Central memory CD8-positive, alpha-beta T cell (primary cell): ENCODE results near the gene NFIA.

Experiments
- ATAC-seq: fragments of 150-1000 bp; cut with Tn5 transposase; replicated peaks from 2 replicates; pipeline ENCODE4 v1.10.0; 2022; ENCODE audit warnings: mild to moderate bottlenecking, moderate FRiP score, moderate number of reproducible peaks; ENCODE audit not compliant: poor library complexity, severe bottlenecking; ENCODE audit errors: extremely low read depth
- DNase-seq, 2 donors: peaks; one replicate each; pipeline ENCODE4 v3.0.0; 2021; ENCODE audit warnings: low spot score in 2 of 2
- H3K27ac Mint-ChIP-seq: one replicate; pipeline ENCODE4 v1.8.0; 2022; ENCODE audit warnings: low read depth, mild to moderate bottlenecking, moderate library complexity, mixed read lengths
- H3K27me3 Mint-ChIP-seq: one replicate; pipeline ENCODE4 v1.8.0; 2022; ENCODE audit warnings: mixed read lengths
- H3K36me3 Mint-ChIP-seq: one replicate; pipeline ENCODE4 v1.8.0; 2022; ENCODE audit warnings: mild to moderate bottlenecking, moderate library complexity, mixed read lengths; ENCODE audit not compliant: insufficient read depth
- H3K4me1 Mint-ChIP-seq: one replicate; pipeline ENCODE4 v1.8.0; 2022; ENCODE audit warnings: mixed read lengths
- H3K4me3 Mint-ChIP-seq: one replicate; pipeline ENCODE4 v1.8.0; 2022; ENCODE audit warnings: mild to moderate bottlenecking, moderate library complexity, mixed read lengths
- H3K9me3 Mint-ChIP-seq: one replicate; pipeline ENCODE4 v1.8.0; 2022; ENCODE audit warnings: mixed read lengths

The NFIA gene

DNA sequence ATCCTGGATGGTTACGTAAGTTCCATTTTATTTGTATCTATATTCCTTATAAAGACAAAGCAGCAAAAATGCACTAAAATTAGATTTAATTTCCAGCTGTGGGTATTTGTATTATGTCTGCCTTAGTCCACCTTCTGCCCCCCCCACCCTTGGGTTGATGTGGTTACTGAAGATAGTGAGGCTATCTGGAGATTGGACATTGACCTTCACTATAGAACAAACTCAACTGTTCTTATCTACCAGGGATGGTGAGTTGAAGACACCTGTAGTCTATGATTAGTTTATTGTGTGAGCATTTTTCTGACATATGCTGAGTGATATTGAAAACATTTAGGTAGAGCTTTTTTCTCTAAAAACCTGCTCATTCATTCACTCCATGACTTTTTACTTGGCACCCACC is 122.2 kb downstream of the NFIA start:
- Mint-ChIP-seq H3K27me3 (no peaks in the 10 kb centered on the region), H3K9me3 (no peaks in the 10 kb centered on the region), H3K27ac (no peak overlapping the region), H3K36me3 (no peaks in the 10 kb centered on the region), H3K4me1 (no peaks in the 10 kb centered on the region), H3K4me3 (no peak overlapping the region)
- no peak for ATAC-seq
- DNase-seq: no peak

DNA sequence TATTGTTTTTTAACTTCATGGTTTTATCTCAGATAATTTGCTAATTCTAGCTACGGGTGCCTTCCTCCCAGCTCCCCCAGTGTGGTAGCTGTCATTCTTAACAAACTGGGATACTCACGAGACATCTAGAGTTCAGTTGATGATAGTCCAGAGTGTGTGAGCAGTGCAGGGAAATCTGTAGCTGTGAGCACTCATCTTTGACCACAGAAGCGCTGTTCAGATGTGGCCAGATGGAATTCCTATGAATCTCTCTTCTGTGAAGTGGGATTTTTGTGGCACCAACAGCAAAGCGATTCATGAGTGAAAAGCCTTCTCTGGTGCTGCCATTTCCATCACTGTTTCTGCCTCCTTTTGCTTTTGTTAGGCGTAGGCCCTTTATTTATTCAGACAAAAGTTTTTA is 125.1 kb downstream of the NFIA start:
- Mint-ChIP-seq H3K27me3 (no peaks in the 10 kb centered on the region), H3K27ac (no peak overlapping the region), H3K4me3 (no peak overlapping the region), H3K36me3 (no peaks in the 10 kb centered on the region), H3K9me3 (no peaks in the 10 kb centered on the region), H3K4me1 (no peaks in the 10 kb centered on the region)
- ATAC-seq (no peak), DNase-seq (no peak)

DNA sequence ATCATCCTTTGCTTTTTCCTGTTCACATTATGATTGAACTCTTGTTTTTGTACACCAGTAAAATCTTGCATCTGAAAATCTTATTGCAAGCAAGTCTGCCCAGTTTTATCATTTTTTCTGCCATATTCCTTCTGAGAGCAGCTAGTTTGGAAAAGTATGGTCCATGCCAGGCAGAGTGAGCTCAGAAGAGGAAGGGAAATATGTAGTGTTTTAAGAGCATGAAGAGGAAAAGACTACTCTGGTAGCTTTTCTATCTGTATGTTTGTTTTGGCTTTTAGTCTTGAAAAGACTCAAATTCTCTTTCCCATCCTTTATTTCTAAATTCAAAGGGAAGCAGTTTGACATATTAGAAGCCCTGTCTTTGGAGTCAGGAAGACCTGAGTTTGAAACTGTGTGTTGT is 125.8 kb downstream of the NFIA start:
- H3K27me3 Mint-ChIP-seq: no peaks in the 10 kb centered on the region
- peaks cover 7% of the 10 kb centered on the region for H3K4me1 Mint-ChIP-seq
- no peak overlapping the region for H3K4me3 Mint-ChIP-seq
- DNase-seq (no peak), ATAC-seq (no peak)
- no peaks in the 10 kb centered on the region for H3K36me3 Mint-ChIP-seq
- no peaks in the 10 kb centered on the region for H3K9me3 Mint-ChIP-seq
- H3K27ac Mint-ChIP-seq: no peak overlapping the region

DNA sequence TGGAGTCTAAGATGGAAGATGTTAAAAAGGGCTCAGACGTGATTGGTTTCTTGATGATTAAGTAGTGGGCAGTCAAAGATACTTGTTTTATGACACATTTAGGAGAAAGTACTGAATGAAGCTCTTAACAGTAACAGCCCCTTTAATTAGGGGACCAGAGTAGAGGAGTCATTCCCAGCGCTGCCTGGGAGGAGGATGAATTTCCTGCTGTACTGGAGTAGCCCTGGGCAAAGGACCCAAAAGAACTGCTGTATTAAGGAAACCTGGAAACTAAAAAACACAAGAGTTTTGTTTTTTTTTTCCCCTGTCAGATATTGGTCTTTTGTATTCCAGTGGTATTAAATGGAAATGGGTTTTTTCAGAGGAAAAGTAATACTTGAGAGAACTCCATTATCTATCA is 126.5 kb downstream of the NFIA start:
- H3K4me3 Mint-ChIP-seq: no peak overlapping the region
- ATAC-seq (no peak), DNase-seq (no peak)
- no peak overlapping the region for H3K27ac Mint-ChIP-seq
- H3K36me3 Mint-ChIP-seq: no peaks in the 10 kb centered on the region
- no peaks in the 10 kb centered on the region for H3K27me3 Mint-ChIP-seq
- H3K9me3 Mint-ChIP-seq: no peaks in the 10 kb centered on the region
- H3K4me1 Mint-ChIP-seq: peaks cover 9% of the 10 kb centered on the region

DNA sequence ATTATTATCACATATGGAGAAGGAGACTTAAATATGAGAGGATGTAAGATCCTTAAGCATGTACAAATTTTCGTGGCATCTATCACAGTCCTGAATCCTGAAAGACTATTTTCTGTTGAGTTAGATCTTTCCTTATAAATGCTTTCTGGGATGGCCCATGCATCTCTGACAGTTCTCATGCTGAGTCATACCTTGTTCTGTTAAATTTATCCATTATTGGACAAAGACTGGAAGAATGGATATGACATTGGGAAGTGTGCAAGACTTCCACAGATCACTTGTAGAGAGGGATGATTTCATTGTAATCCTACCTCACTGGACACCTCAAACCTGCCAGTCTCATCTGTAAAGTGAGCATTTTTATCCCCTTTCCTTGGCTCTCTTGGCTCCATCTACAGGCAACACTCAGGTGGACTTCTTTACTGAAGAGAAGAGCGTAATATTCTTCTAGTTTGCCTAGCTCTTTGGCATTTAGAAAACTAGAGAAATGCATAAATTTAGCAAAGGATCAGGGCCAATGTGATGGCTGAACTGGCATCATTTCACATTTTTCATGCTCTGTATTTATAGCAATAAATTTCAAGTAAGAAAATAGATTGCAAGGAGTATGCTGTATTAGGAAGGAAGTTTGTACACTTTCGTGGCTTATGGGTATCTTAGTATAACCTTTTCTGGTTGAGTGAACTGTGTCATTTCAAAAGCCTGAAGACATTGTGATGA is 128.2 kb downstream of the NFIA start:
- DNase-seq (no peak), ATAC-seq (no peak)
- no peaks in the 10 kb centered on the region for H3K27me3 Mint-ChIP-seq
- H3K27ac Mint-ChIP-seq: no peak overlapping the region
- H3K36me3 Mint-ChIP-seq: no peaks in the 10 kb centered on the region
- peaks cover 9% of the 10 kb centered on the region for H3K4me1 Mint-ChIP-seq
- H3K9me3 Mint-ChIP-seq: no peaks in the 10 kb centered on the region
- no peak overlapping the region for H3K4me3 Mint-ChIP-seq

- no peak overlapping the region for H3K27ac Mint-ChIP-seq
- no peak for DNase-seq
- no peaks in the 10 kb centered on the region for H3K9me3 Mint-ChIP-seq
- H3K4me3 Mint-ChIP-seq: no peak overlapping the region
- H3K4me1 Mint-ChIP-seq: peaks cover 9% of the 10 kb centered on the region
- H3K27me3 Mint-ChIP-seq: no peaks in the 10 kb centered on the region
- no peak for ATAC-seq
- H3K36me3 Mint-ChIP-seq: no peaks in the 10 kb centered on the region
Measured at GRCh38 chr1:61213245-61214011, 131.1 kb downstream of the NFIA start.

DNA sequence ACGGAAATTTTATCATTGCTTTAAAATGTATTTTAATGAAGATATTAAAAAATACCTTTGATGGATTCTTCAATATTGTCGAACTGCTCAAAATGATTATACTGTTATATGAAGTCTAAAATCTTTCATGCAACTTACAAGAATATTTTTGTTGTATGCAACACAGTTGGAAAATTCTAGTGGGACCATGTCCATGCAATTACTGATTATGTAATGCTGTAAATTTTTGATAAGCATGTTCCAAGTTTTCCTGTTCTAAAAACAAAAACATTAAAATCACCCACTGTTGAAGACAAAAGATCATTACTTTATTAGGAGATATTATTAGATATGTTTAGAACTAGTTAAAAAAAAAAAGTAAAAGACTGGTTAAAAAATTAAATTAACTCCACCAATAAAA is 132.8 kb downstream of the NFIA start:
- DNase-seq (no peak), ATAC-seq (no peak)
- H3K27me3 Mint-ChIP-seq: no peaks in the 10 kb centered on the region
- no peak overlapping the region for H3K27ac Mint-ChIP-seq
- peaks cover 9% of the 10 kb centered on the region for H3K4me1 Mint-ChIP-seq
- H3K36me3 Mint-ChIP-seq: no peaks in the 10 kb centered on the region
- H3K9me3 Mint-ChIP-seq: no peaks in the 10 kb centered on the region
- H3K4me3 Mint-ChIP-seq: no peak overlapping the region

DNA sequence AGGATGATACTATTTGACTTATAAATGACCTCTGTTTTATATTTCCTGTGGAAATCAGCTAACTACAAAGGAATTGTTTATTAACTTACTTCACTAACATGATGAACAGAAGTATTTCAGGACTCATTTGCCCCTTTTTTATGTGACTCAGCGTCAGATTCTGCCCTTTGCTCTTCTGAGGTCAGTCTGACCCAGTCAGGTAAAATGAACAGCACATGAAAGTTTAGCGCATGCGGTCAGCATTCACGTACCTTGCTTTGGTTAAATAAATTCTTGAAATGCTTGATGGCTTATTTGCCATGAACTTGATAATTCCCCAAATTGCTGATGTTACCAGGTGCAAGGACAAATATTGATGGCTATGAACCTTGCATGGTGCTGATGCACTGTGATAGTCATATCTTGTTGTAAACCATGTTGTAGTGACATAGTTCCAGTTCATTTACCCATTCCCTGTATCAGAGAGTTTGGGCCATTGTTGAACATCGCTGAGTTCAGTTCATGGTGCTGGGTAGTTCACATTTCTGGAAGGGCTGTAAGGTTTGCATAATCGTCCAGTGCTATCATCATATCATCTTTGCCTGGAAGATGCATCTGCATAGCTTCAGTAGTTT is 133.4 kb downstream of the NFIA start:
- no peak overlapping the region for H3K27ac Mint-ChIP-seq
- peaks cover 9% of the 10 kb centered on the region for H3K4me1 Mint-ChIP-seq
- DNase-seq (no peak), ATAC-seq (no peak)
- no peaks in the 10 kb centered on the region for H3K9me3 Mint-ChIP-seq
- no peaks in the 10 kb centered on the region for H3K27me3 Mint-ChIP-seq
- H3K4me3 Mint-ChIP-seq: no peak overlapping the region
- no peaks in the 10 kb centered on the region for H3K36me3 Mint-ChIP-seq

GRCh38 chr1:61220536-61220935 is 138.2 kb downstream of the NFIA start:
- Mint-ChIP-seq H3K4me3 (no peak overlapping the region), H3K36me3 (no peaks in the 10 kb centered on the region), H3K27me3 (no peaks in the 10 kb centered on the region), H3K4me1 (no peaks in the 10 kb centered on the region), H3K27ac (no peak overlapping the region), H3K9me3 (no peaks in the 10 kb centered on the region)
- ATAC-seq: no peak
- no peak for DNase-seq

GRCh38 chr1:61221642-61222041 is 139.3 kb downstream of the NFIA start:
- Mint-ChIP-seq H3K36me3 (no peaks in the 10 kb centered on the region), H3K27me3 (no peaks in the 10 kb centered on the region), H3K9me3 (no peaks in the 10 kb centered on the region), H3K4me3 (no peak overlapping the region), H3K4me1 (no peaks in the 10 kb centered on the region), H3K27ac (no peak overlapping the region)
- ATAC-seq (no peak), DNase-seq (no peak)

GRCh38 chr1:61222240-61222639 is 139.9 kb downstream of the NFIA start:
- no peak for ATAC-seq
- Mint-ChIP-seq H3K27me3 (no peaks in the 10 kb centered on the region), H3K36me3 (no peaks in the 10 kb centered on the region)

DNA sequence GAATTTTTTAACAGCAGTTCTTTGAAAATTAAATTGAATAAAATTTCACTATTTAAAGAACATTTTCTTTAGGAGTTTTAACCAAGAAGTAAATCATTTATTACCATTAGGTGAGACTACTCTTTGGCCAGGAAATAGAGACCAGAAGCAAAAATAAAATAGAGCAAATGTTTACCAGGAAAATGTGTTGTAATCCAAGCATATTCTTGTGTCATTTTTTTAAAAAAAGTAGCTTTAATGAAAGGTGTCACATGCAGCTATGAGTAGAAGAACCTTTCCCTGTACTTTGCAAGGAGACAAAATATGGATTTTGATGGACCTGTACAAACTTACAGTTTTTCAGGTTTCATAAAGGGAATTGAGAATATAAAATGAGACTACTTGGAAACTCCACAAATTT is 140.8 kb downstream of the NFIA start:
- H3K36me3 Mint-ChIP-seq: no peaks in the 10 kb centered on the region
- ATAC-seq (no peak), DNase-seq (no peak)
- H3K27ac Mint-ChIP-seq: no peak overlapping the region
- H3K4me3 Mint-ChIP-seq: no peak overlapping the region
- no peaks in the 10 kb centered on the region for H3K9me3 Mint-ChIP-seq
- H3K4me1 Mint-ChIP-seq: no peaks in the 10 kb centered on the region
- no peaks in the 10 kb centered on the region for H3K27me3 Mint-ChIP-seq

More at GRCh38 chr1:61222240-61222639, 139.9 kb downstream of the NFIA start:
- Mint-ChIP-seq H3K4me3 (no peak overlapping the region), H3K27ac (no peak overlapping the region), H3K4me1 (no peaks in the 10 kb centered on the region), H3K9me3 (no peaks in the 10 kb centered on the region)
- DNase-seq: no peak

- Mint-ChIP-seq H3K27me3 (no peaks in the 10 kb centered on the region), H3K9me3 (no peaks in the 10 kb centered on the region), H3K4me1 (no peaks in the 10 kb centered on the region), H3K36me3 (no peaks in the 10 kb centered on the region), H3K4me3 (no peak overlapping the region), H3K27ac (no peak overlapping the region)
- DNase-seq: no peak
- no peak for ATAC-seq
Measured at GRCh38 chr1:61224609-61225008, 142.2 kb downstream of the NFIA start.
